OCI-LY1 (cell line): ENCODE measurements around the gene NEB.

Experiments used
- H2AFZ ChIP-seq: fragments of 200-600 bp; sonication (generic), shearing (Covaris generic); 2 replicates; pipeline ENCODE4 v1.6.0; 2014; ENCODE audit warnings: antibody characterized with exemption, mild to moderate bottlenecking, low read length
- H3F3A ChIP-seq: fragments of 200-600 bp; sonication (generic), shearing (Covaris generic); 2 replicates; pipeline ENCODE4 v1.6.0; 2014; ENCODE audit warnings: mild to moderate bottlenecking, antibody characterized with exemption, low read length, moderate library complexity; ENCODE audit not compliant: insufficient read depth
- H3K27ac ChIP-seq: fragments of 200-600 bp; sonication (generic); 2 replicates; pipeline ENCODE4 v1.5.1; 2014; ENCODE audit warnings: low read length, mixed run types, mild to moderate bottlenecking, low read depth; ENCODE audit not compliant: poor library complexity, severe bottlenecking
- H3K27me3 ChIP-seq: fragments of 200-600 bp; sonication (generic); 2 replicates; pipeline ENCODE4 v1.6.0; 2014; ENCODE audit warnings: antibody characterized with exemption, mild to moderate bottlenecking, low read length, moderate library complexity; ENCODE audit not compliant: insufficient read depth
- H3K36me3 ChIP-seq: fragments of 200-600 bp; sonication (generic); 2 replicates; pipeline ENCODE4 v1.6.1; 2014; ENCODE audit warnings: mild to moderate bottlenecking, antibody characterized with exemption, low read length, moderate library complexity, mixed read lengths; ENCODE audit not compliant: insufficient read depth
- H3K4me1 ChIP-seq: fragments of 200-600 bp; sonication (generic); 2 replicates; pipeline ENCODE4 v1.5.1; 2014; ENCODE audit warnings: mild to moderate bottlenecking, low read length, moderate library complexity; ENCODE audit not compliant: insufficient read depth, severe bottlenecking
- H3K4me2 ChIP-seq: fragments of 200-600 bp; sonication (generic), shearing (Covaris generic); 2 replicates; pipeline ENCODE4 v1.6.1; 2014; ENCODE audit warnings: low read length
- H3K4me3 ChIP-seq: fragments of 200-600 bp; sonication (generic); 2 replicates; pipeline ENCODE4 v1.5.1; 2014; ENCODE audit warnings: low read length, low read depth, mild to moderate bottlenecking, mixed read lengths; ENCODE audit not compliant: poor library complexity, severe bottlenecking
- H3K79me2 ChIP-seq: fragments of 200-600 bp; shearing (Covaris generic); 2 replicates; pipeline ENCODE4 v1.6.1; 2016; ENCODE audit warnings: mixed run types, low read length, mixed read lengths; ENCODE audit not compliant: insufficient read depth
- H3K9ac ChIP-seq: fragments of 200-600 bp; sonication (generic), shearing (Covaris generic); 2 replicates; pipeline ENCODE4 v1.6.1; 2014; ENCODE audit warnings: mild to moderate bottlenecking, low read length, mixed read lengths
- H3K9me2 ChIP-seq: fragments of 200-600 bp; sonication (generic), shearing (Covaris generic); 2 replicates; pipeline ENCODE4 v1.6.1; 2014; ENCODE audit warnings: low read depth, mild to moderate bottlenecking, low read length, mixed read lengths
- H3K9me3 ChIP-seq: fragments of 200-600 bp; shearing (Covaris generic); 2 replicates; pipeline ENCODE4 v1.6.1; 2014; ENCODE audit warnings: low read length, mixed read lengths
- H4K20me1 ChIP-seq: fragments of 200-600 bp; sonication (generic), shearing (Covaris generic); 2 replicates; pipeline ENCODE4 v1.6.0; 2016; ENCODE audit warnings: mild to moderate bottlenecking, low read length; ENCODE audit not compliant: insufficient read depth
- CTCF ChIP-seq: fragments of 200-600 bp; sonication (generic), shearing (Covaris generic); IDR thresholded peaks from 2 replicates; pipeline ENCODE4 v1.5.1; 2017; ENCODE audit warnings: mild to moderate bottlenecking, antibody characterized with exemption, low read length, moderate library complexity, mixed read lengths
- EZH2 ChIP-seq: fragments of 200-600 bp; sonication (generic), shearing (Covaris generic); IDR thresholded peaks from 2 replicates; pipeline ENCODE4 v1.8.0; 2017; ENCODE audit warnings: borderline replicate concordance, mixed run types, mild to moderate bottlenecking, antibody characterized with exemption, low read length, moderate library complexity, mixed read lengths

The NEB gene

GRCh38 chr2:151616760-151617339 lies 117.4 kb downstream of the NEB start:
- no peaks in the 10 kb centered on the region for H3K4me1 ChIP-seq
- no peak overlapping the region for H3K9ac ChIP-seq
- TF ChIP-seq CTCF, result no peak
- TF ChIP-seq EZH2, result no peak
- H3K4me2 ChIP-seq, result no peak overlapping the region
- no peak overlapping the region for H3K4me3 ChIP-seq
- no peaks in the 10 kb centered on the region for H3K9me3 ChIP-seq
- no peaks in the 10 kb centered on the region for H3K27me3 ChIP-seq
- no peaks in the 10 kb centered on the region for H3K36me3 ChIP-seq
- no peak overlapping the region for H3K27ac ChIP-seq
- H2AFZ ChIP-seq, result no peak overlapping the region
- H3K9me2 ChIP-seq, result no peaks in the 10 kb centered on the region
- no peaks in the 10 kb centered on the region for H3K79me2 ChIP-seq
- no peaks in the 10 kb centered on the region for H3F3A ChIP-seq
- no peaks in the 10 kb centered on the region for H4K20me1 ChIP-seq

- Histone ChIP-seq H2AFZ (no peak overlapping the region), H3K9me3 (no peaks in the 10 kb centered on the region), H3F3A (no peaks in the 10 kb centered on the region), H3K9me2 (no peaks in the 10 kb centered on the region), H3K4me3 (no peak overlapping the region), H3K4me1 (no peaks in the 10 kb centered on the region), H4K20me1 (no peaks in the 10 kb centered on the region), H3K79me2 (no peaks in the 10 kb centered on the region), H3K36me3 (no peaks in the 10 kb centered on the region), H3K27me3 (no peaks in the 10 kb centered on the region), H3K27ac (no peak overlapping the region), H3K9ac (no peak overlapping the region), H3K4me2 (no peak overlapping the region)
- TF ChIP-seq EZH2, result no peak
- TF ChIP-seq CTCF, result no peak
Measured at GRCh38 chr2:151614606-151615306, 119.5 kb downstream of the NEB start.

GRCh38 chr2:151614159-151614558 lies 120.1 kb downstream of the NEB start:
- no peaks in the 10 kb centered on the region for H3K4me1 ChIP-seq
- no peaks in the 10 kb centered on the region for H3K9me3 ChIP-seq
- no peaks in the 10 kb centered on the region for H3K27me3 ChIP-seq
- H3K27ac ChIP-seq, result no peak overlapping the region
- H3K4me2 ChIP-seq, result no peak overlapping the region
- H3K4me3 ChIP-seq, result no peak overlapping the region
- no peaks in the 10 kb centered on the region for H3K36me3 ChIP-seq
- no peaks in the 10 kb centered on the region for H3F3A ChIP-seq
- H2AFZ ChIP-seq, result no peak overlapping the region
- H3K9ac ChIP-seq, result no peak overlapping the region
- TF ChIP-seq EZH2 (no peak), CTCF (no peak)
- H4K20me1 ChIP-seq, result no peaks in the 10 kb centered on the region
- no peaks in the 10 kb centered on the region for H3K9me2 ChIP-seq
- no peaks in the 10 kb centered on the region for H3K79me2 ChIP-seq
